Measurements from ENCODE around the gene BRCA2. TPM values are rescaled to one million over a fixed set of nuclear protein-coding genes. Genes with fewer than 3 reads are reported as not detected.
A peak's percentile ranks its signal among the peaks of the same experiment; 100 is the strongest.

Gene BRCA2
- total RNA-seq, 1 donor from 2014 or later = 0.53 TPM

DNA sequence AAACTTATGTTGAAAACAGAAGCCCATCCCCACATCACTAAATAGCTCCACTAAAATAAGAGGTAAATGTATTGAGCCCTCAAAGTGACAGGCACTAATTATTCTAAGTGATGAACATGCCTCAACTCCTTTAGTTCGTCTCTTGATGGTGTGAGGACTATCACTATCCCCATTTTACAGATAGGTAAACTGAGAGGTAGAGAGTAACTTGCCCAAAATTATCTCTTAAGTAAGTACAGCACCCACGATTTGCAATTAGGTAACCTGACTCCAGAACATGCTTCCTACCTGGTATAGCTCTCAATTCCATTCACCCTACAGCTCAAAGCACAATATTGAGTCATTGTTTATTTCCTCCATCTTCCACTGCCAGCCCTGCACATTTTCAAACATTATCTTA lies 12.8 kb upstream of the BRCA2 start:
- Histone ChIP-seq H3K27me3 (ENCODE audit: control insufficient read depth, insufficient read depth, low read length) (peaks cover 4% of the 10 kb centered on the region), H3K4me3 (ENCODE audit: low read depth, low read length) (no peak overlapping the region), H3K36me3 (ENCODE audit: control insufficient read depth, insufficient read depth, low read length) (no peaks in the 10 kb centered on the region)
- FAIRE-seq = no peak
- no peak for DNase-seq (ENCODE audit: low read depth)
- TF ChIP-seq, protein P1, sequence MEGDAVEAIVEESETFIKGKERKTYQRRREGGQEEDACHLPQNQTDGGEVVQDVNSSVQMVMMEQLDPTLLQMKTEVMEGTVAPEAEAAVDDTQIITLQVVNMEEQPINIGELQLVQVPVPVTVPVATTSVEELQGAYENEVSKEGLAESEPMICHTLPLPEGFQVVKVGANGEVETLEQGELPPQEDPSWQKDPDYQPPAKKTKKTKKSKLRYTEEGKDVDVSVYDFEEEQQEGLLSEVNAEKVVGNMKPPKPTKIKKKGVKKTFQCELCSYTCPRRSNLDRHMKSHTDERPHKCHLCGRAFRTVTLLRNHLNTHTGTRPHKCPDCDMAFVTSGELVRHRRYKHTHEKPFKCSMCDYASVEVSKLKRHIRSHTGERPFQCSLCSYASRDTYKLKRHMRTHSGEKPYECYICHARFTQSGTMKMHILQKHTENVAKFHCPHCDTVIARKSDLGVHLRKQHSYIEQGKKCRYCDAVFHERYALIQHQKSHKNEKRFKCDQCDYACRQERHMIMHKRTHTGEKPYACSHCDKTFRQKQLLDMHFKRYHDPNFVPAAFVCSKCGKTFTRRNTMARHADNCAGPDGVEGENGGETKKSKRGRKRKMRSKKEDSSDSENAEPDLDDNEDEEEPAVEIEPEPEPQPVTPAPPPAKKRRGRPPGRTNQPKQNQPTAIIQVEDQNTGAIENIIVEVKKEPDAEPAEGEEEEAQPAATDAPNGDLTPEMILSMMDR (IDR thresholded peaks at IDR 0.05; ENCODE audit: insufficient read depth, low read length, severe bottlenecking) = no peak

DNA sequence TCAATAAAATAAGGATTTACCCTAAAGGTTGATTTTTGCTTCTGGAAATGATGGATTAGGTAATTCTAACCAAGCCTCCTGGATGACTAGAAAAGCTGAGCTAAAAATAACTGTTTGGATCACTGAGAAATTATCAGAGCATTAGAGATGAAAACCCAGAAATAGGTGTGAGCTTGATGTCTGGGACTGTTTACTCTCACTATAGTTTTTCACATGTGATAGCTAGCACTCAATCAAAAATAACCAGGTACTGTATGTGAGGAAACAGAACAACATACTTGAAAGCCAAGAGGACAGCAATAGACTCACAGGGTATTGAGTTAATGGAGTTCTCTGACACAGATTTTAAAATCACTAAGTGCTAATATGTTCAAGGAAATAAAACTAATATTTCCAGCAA lies 9.7 kb upstream of the BRCA2 start:
- FAIRE-seq (no peak), DNase-seq (ENCODE audit: low read depth) (no peak)
- TF ChIP-seq, protein P1 (IDR thresholded peaks at IDR 0.05; ENCODE audit: insufficient read depth, low read length, severe bottlenecking) = no peak
- no peaks in the 10 kb centered on the region for H3K27me3 ChIP-seq (ENCODE audit: control insufficient read depth, insufficient read depth, low read length)
- no peak overlapping the region for H3K4me3 ChIP-seq (ENCODE audit: low read depth, low read length)
- H3K36me3 ChIP-seq (ENCODE audit: control insufficient read depth, insufficient read depth, low read length) = no peaks in the 10 kb centered on the region

DNA sequence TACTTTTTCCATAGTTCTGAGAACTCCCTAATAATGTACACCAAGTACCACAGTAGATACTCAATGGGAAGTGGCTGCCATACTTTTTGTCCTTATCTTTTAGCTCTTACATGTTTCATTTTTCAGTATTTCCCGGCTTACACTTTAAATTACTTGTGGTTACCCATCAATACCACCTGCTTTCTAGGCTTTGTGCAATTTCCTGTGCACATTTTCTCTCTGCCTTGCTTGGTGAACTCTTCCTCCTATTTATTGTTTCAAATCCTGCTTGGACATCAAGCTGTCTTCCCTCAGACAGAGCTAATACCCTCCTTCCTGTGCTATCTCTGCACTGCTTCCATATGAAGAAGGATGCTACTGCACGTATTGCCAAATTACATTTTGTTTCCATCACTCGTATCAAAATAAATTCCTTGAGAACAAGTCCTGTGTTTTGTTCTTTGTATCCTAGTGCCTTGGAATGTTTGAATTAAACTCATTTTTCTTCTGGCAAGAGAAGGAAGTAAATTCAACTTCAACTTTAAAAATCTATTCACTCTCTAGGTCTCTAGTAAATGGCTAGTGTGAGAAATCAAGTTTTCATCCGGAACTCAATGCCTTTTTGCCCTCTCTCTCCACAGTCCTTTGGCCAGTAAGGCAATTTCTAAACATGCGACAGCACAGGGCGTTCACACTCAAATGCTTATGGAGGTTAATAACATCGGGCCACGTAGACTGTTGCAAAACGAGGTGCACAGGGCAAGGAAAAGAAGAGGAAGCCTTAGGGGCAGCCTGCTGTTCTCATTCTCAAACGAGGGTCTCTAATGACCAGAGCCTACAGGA lies 5.8 kb upstream of the BRCA2 start:
- Histone ChIP-seq H3K36me3 (ENCODE audit: control insufficient read depth, insufficient read depth, low read length) (no peaks in the 10 kb centered on the region), H3K27me3 (ENCODE audit: control insufficient read depth, insufficient read depth, low read length) (no peaks in the 10 kb centered on the region), H3K4me3 (ENCODE audit: low read depth, low read length) (no peak overlapping the region)
- TF ChIP-seq, protein P1 (IDR thresholded peaks at IDR 0.05; ENCODE audit: insufficient read depth, low read length, severe bottlenecking) = no peak
- FAIRE-seq (no peak), DNase-seq (ENCODE audit: low read depth) (no peak)

DNA sequence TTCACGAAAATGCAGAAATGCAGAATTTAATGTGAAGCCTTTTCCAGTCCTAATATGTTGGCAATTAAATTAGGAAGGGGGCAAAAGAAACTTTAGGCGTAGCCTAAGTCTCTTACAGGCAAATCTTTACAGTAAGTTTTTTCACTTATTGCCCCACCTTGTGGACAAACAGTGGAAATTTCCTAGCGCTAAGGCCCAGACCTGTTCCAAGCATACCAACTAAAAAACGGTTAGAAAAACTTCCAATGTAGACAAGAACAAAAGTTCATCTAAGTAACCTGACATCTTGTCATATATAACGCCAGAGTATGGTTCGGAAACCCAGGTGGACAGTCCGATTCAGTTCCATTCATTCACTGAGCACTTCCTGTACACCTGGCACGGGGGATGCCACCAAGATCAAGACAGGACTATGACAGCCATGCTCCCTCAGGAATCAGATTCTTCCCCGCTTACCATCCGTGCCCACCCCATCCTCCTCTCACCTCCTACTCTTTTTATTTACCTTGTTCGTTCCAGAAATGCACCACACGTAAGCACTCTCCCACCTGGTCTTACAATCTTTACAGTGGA lies 5.1 kb upstream of the BRCA2 start:
- no peaks in the 10 kb centered on the region for H3K36me3 ChIP-seq (ENCODE audit: control insufficient read depth, insufficient read depth, low read length)
- DNase-seq (ENCODE audit: low read depth) = peak; percentile 51
- TF ChIP-seq, protein P1 (IDR thresholded peaks at IDR 0.05; ENCODE audit: insufficient read depth, low read length, severe bottlenecking) = peak; percentile 59
- H3K27me3 ChIP-seq (ENCODE audit: control insufficient read depth, insufficient read depth, low read length) = no peaks in the 10 kb centered on the region
- FAIRE-seq = no peak
- H3K4me3 ChIP-seq (ENCODE audit: low read depth, low read length) = no peak overlapping the region

DNA sequence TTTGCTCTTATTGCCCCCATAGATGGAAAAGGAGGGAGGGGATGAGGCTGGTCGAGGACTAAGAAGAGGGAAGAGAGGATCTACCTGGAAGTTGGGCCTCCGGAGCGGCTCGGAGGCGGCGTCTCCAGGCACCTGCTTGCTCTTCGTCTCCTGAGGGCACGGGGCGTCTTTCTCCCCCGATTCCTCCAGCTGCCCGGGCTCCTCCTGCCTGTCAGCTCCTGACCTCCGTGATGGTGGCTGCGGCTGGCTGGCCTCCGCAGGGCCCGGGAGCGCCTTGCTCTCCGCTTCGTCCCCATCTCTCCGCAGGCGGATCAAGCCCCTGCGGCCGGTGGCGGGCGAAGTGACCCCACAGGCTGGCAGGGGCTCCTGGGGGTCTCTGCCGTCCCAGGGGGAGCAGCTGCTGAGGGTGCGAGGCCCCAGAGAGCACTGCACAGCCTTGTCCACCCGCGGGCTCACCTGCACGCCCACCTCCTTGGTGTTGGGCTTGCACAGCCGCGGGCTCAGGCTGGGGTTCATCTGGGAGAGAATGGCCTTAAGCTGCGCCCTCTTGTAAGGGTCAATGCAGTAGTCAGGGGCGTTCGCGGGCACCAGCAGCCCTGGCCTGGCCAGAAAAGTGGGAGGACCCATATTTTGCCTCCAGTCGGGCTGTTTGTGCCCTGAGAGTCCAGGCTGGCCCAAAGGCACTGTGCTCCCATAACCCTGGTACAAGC lies 4.0 kb upstream of the BRCA2 start:
- Histone ChIP-seq H3K4me3 (ENCODE audit: low read depth, low read length) (no peak overlapping the region), H3K27me3 (ENCODE audit: control insufficient read depth, insufficient read depth, low read length) (no peaks in the 10 kb centered on the region), H3K36me3 (ENCODE audit: control insufficient read depth, insufficient read depth, low read length) (no peaks in the 10 kb centered on the region)
- TF ChIP-seq, protein P1 (IDR thresholded peaks at IDR 0.05; ENCODE audit: insufficient read depth, low read length, severe bottlenecking) = no peak
- DNase-seq (ENCODE audit: low read depth) (no peak), FAIRE-seq (no peak)

Data from bronchial epithelial cell (primary cell).